ENCODE results near the gene PDGFC. TPM values are rescaled to one million over a fixed set of nuclear protein-coding genes. Genes with fewer than 3 reads are reported as not detected.

PDGFC gene
- total and polyA plus RNA-seq, 7 donors, result 3.0 to 44.4 (median 21.9) TPM

DNA sequence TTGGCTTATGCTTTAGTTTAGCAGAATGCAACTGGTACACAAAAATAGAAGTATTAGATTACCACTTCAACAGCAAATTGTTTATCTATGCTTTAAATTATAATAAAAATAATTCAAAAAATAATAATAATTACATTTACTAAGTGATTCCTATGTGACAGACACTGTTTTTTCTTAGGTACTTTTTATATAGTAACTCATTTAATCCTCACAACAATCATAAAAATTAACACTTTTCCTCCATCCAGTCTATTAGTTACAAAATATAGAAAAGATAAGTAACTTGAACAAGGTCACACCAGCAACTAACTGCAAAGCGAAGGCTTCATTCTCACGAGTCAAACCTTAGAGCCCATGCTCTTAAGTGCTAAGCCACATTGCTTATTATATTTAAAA lies 155.2 kb downstream of the PDGFC start:
- 73 to 95% methylated on average over 2 of the region's 2 CpGs for WGBS, 2 donors
- no peaks in the 10 kb centered on the region for H3K9me3 ChIP-seq
- no peaks in the 10 kb centered on the region for H3K27me3 ChIP-seq
- H3K36me3 ChIP-seq, result no peaks in the 10 kb centered on the region
- TF ChIP-seq EP300 (IDR thresholded peaks at IDR 0.05) (no peak), POLR2A (IDR thresholded peaks at IDR 0.05) (no peak), POLR2AphosphoS5 (IDR thresholded peaks at IDR 0.05) (no peak)
- TF ChIP-seq, protein P1, sequence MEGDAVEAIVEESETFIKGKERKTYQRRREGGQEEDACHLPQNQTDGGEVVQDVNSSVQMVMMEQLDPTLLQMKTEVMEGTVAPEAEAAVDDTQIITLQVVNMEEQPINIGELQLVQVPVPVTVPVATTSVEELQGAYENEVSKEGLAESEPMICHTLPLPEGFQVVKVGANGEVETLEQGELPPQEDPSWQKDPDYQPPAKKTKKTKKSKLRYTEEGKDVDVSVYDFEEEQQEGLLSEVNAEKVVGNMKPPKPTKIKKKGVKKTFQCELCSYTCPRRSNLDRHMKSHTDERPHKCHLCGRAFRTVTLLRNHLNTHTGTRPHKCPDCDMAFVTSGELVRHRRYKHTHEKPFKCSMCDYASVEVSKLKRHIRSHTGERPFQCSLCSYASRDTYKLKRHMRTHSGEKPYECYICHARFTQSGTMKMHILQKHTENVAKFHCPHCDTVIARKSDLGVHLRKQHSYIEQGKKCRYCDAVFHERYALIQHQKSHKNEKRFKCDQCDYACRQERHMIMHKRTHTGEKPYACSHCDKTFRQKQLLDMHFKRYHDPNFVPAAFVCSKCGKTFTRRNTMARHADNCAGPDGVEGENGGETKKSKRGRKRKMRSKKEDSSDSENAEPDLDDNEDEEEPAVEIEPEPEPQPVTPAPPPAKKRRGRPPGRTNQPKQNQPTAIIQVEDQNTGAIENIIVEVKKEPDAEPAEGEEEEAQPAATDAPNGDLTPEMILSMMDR (IDR thresholded peaks at IDR 0.05), result no peak
- no peak for DNase-seq
- H3K27ac ChIP-seq, result no peak overlapping the region
- intact Hi-C loops (cut with DNase I), result no loop called here
- no peak overlapping the region for H3K4me3 ChIP-seq
- no peaks in the 10 kb centered on the region for H3K4me1 ChIP-seq

DNA sequence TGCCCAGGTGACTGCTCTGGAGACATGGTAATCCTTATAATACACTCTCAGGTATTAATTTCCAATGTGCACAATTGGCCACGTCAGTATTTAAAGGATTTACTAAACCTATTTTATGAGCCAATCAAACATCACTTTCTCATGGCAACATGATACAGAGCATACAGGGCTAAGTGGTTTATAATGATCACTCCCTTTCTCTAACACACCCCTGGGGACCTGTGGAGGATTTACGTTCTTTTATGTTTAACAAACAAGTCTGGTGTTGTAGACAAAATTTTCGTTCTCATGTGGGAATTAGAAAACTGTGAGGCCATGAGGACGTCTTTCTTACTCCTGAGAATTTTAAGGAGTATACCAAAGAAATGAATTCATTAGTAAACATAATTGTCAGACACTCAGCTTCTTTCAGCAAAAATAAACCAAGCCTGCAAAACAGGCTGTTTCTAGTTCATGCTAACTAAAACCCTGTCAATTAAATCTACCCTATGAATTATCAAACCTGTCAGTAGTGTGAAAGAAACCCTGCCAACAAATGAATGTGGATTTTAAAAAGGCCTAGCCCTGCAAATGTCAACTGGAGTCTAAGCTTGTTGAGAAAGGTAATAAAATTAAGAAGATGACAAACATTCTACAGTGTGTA lies 155.8 kb downstream of the PDGFC start:
- no peaks in the 10 kb centered on the region for H3K9me3 ChIP-seq
- no peak for DNase-seq
- H3K36me3 ChIP-seq, result no peaks in the 10 kb centered on the region
- H3K4me3 ChIP-seq, result no peak overlapping the region
- H3K27me3 ChIP-seq, result no peaks in the 10 kb centered on the region
- intact Hi-C loops (cut with DNase I), result no loop called here
- H3K4me1 ChIP-seq, result no peaks in the 10 kb centered on the region
- WGBS, 2 donors, result 35 to 58% methylated on average over 4 of the region's 4 CpGs
- H3K27ac ChIP-seq, result no peak overlapping the region
- TF ChIP-seq EP300 (IDR thresholded peaks at IDR 0.05) (no peak), POLR2A (IDR thresholded peaks at IDR 0.05) (no peak), POLR2AphosphoS5 (IDR thresholded peaks at IDR 0.05) (no peak)
- TF ChIP-seq, protein P1 (IDR thresholded peaks at IDR 0.05), result no peak

DNA sequence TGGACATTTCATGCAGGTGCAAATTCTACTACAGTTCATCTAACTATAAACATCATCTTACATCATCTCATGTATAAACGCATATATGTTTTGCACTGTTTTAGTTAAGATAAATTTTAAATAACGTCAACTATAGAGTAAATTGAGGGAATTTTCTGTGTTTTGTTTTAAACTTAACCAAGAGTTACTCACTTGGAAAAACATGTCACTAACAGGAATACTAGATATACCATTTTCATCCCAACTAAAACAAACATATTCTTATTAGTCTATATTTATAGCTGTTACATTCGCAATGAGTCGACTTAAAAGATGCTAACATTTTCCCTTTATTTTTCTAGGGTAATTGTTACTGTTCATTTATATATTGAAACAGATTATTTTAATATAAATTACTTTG lies 159.6 kb downstream of the PDGFC start:
- DNase-seq, result no peak
- Histone ChIP-seq H3K4me1 (no peaks in the 10 kb centered on the region), H3K36me3 (no peaks in the 10 kb centered on the region), H3K27me3 (no peaks in the 10 kb centered on the region), H3K4me3 (no peak overlapping the region), H3K9me3 (no peaks in the 10 kb centered on the region), H3K27ac (no peak overlapping the region)
- intact Hi-C loops (cut with DNase I), result no loop called here
- WGBS, 2 donors, result 90 to 93% methylated on average over 4 of the region's 4 CpGs
- no peak for TF ChIP-seq POLR2A (IDR thresholded peaks at IDR 0.05)
- TF ChIP-seq, protein P1 (IDR thresholded peaks at IDR 0.05), result no peak
- TF ChIP-seq EP300 (IDR thresholded peaks at IDR 0.05), result no peak
- TF ChIP-seq POLR2AphosphoS5 (IDR thresholded peaks at IDR 0.05), result no peak

DNA sequence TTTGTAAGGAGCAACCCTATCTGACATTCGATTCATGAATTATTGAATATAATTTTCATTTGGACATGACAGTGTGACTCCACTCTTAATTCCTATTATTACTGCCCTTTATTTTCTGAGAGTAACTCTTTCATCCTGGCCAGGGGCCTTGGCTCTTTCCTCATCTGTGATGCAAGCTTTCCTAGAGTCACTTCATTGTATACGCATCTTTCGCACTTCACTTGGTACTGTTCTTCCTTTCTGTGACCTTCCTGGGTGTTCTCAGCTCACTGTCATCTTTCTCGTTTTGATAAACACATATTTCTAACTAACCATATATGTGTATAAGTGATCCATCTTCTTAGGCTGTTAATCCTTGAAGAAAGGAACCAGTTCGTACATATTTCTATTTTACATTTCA lies 160.3 kb downstream of the PDGFC start:
- no peaks in the 10 kb centered on the region for H3K9me3 ChIP-seq
- no peaks in the 10 kb centered on the region for H3K36me3 ChIP-seq
- H3K4me3 ChIP-seq, result no peak overlapping the region
- intact Hi-C loops (cut with DNase I), result no loop called here
- H3K27me3 ChIP-seq, result no peaks in the 10 kb centered on the region
- no peaks in the 10 kb centered on the region for H3K4me1 ChIP-seq
- WGBS, 2 donors, result 92 to 93% methylated on average over 5 of the region's 5 CpGs
- no peak overlapping the region for H3K27ac ChIP-seq
- TF ChIP-seq POLR2AphosphoS5 (IDR thresholded peaks at IDR 0.05) (no peak), EP300 (IDR thresholded peaks at IDR 0.05) (no peak), POLR2A (IDR thresholded peaks at IDR 0.05) (no peak)
- TF ChIP-seq, protein P1 (IDR thresholded peaks at IDR 0.05), result no peak
- DNase-seq, result no peak

DNA sequence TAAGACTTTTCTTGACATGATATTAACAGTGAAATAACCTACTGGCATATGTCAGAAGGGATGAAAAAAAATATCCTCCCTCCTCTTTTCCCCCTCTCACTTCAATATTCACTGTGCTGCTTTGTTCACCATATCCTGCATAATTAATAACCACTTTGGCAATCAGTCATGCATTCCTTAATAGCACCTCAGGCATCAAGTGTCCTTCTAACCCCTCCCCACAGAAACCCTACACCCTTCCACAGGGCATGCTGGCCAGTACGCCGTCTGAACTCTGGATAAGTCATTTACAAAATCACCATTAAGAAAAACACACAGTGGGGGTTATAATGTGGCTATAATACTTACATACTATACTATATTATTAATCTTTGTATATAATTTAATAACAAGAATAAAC lies 165.9 kb downstream of the PDGFC start:
- no peak overlapping the region for H3K4me3 ChIP-seq
- peaks cover 0 to 4% (median 0%) of the 10 kb centered on the region in 4 donors for H3K4me1 ChIP-seq
- intact Hi-C loops (cut with DNase I), result no loop called here
- no peaks in the 10 kb centered on the region for H3K36me3 ChIP-seq
- H3K9me3 ChIP-seq, result no peaks in the 10 kb centered on the region
- WGBS, 2 donors, result 89 to 97% methylated on average over 2 of the region's 2 CpGs
- DNase-seq, result no peak
- H3K27ac ChIP-seq, result no peak overlapping the region
- H3K27me3 ChIP-seq, result no peaks in the 10 kb centered on the region
- TF ChIP-seq, protein P1 (IDR thresholded peaks at IDR 0.05), result no peak
